PC-3 (cell line): ENCODE measurements around the gene FLOT1. TPM values are rescaled to one million over a fixed set of nuclear protein-coding genes. Genes with fewer than 3 reads are reported as not detected.

ENCODE experiments used
- ATAC-seq: fragments of 200-7000 bp; cut with Tn5 transposase; 2 replicates; pipeline ENCODE4 v1.9.1; 2020; ENCODE audit warnings: mild to moderate bottlenecking, moderate library complexity
- BruUV-seq: library from RNA; stranded (reverse); fragments of 400-500 nt; replicated peaks from 2 replicates; lab custom pipeline; 2021; lab: Mats Ljungman, UMichigan
- CTCF ChIA-PET: fragments of 300-600 bp; sonication (Branson Sonifier 250); formaldehyde crosslinking; loops from one replicate; lab custom pipeline; 2022; ENCODE audit warnings: antibody characterized with exemption; lab: Charles Lee
- POLR2A ChIA-PET: fragments of 300-600 bp; sonication (Branson Sonifier 250); formaldehyde crosslinking; loops from one replicate; lab custom pipeline; 2022; ENCODE audit warnings: antibody characterized with exemption; ENCODE audit not compliant: unreplicated experiment; lab: Charles Lee
- DNase-seq: peaks from one replicate; pipeline ENCODE4 v3.0.0-alpha.2; 2015
- H2AFZ ChIP-seq: fragments of 300-600 bp; sonication (generic); 2 replicates; pipeline ENCODE4 v1.6.0; 2016; ENCODE audit warnings: antibody characterized with exemption, low read length
- H3F3A ChIP-seq: fragments of 300-600 bp; sonication (generic); one replicate; pipeline ENCODE4 v1.6.0; 2017; ENCODE audit warnings: antibody characterized with exemption, low read length, control low read depth, mild to moderate bottlenecking; ENCODE audit not compliant: unreplicated experiment
- H3K27ac ChIP-seq: fragments of 300-600 bp; sonication (generic); 2 replicates; pipeline ENCODE4 v1.5.1; 2016; ENCODE audit warnings: mild to moderate bottlenecking, low read length
- H3K27me3 ChIP-seq: fragments of 300-600 bp; sonication (generic); 2 replicates; pipeline ENCODE4 v1.6.1; 2016; ENCODE audit warnings: low read length, mixed read lengths
- H3K36me3 ChIP-seq: fragments of 300-600 bp; sonication (generic); 2 replicates; pipeline ENCODE4 v1.6.1; 2016; ENCODE audit warnings: low read depth, mixed run types, low read length, mixed read lengths
- H3K4me1 ChIP-seq: fragments of 300-600 bp; sonication (generic); 2 replicates; pipeline ENCODE4 v1.5.1; 2016; ENCODE audit warnings: low read length; ENCODE audit not compliant: insufficient read depth
- H3K4me2 ChIP-seq: fragments of 300-600 bp; sonication (generic); 2 replicates; pipeline ENCODE4 v1.6.0; 2016; ENCODE audit warnings: low read length
- H3K4me3 ChIP-seq: fragments of 300-600 bp; sonication (generic); 2 replicates; pipeline ENCODE4 v1.5.1; 2016; ENCODE audit warnings: mild to moderate bottlenecking, low read length, mixed read lengths
- H3K79me2 ChIP-seq: fragments of 300-600 bp; sonication (generic); 2 replicates; pipeline ENCODE4 v1.6.1; 2017; ENCODE audit warnings: low read length, mixed read lengths
- H3K9ac ChIP-seq: fragments of 300-600 bp; sonication (generic); 2 replicates; pipeline ENCODE4 v1.6.0; 2016; ENCODE audit warnings: mild to moderate bottlenecking, low read length
- H3K9me2 ChIP-seq: fragments of 300-600 bp; sonication (generic); replicated peaks from 2 replicates; pipeline ENCODE4 v1.6.1; 2016; ENCODE audit warnings: mixed run types, low read length, mixed read lengths
- H3K9me3 ChIP-seq: fragments of 300-600 bp; sonication (generic); 2 replicates; pipeline ENCODE4 v1.6.1; 2016; ENCODE audit warnings: low read length, mixed read lengths
- H4K20me1 ChIP-seq: fragments of 300-600 bp; sonication (generic); 2 replicates; pipeline ENCODE4 v1.6.1; 2016; ENCODE audit warnings: low read length, mixed read lengths
- CTCF ChIP-seq: fragments of 300-600 bp; sonication (generic); conservative IDR thresholded peaks from 2 replicates; pipeline ENCODE4 v1.5.1; 2017; ENCODE audit warnings: antibody characterized with exemption, low read depth, mild to moderate bottlenecking, low read length
- EZH2 ChIP-seq: fragments of 300-600 bp; sonication (generic); IDR thresholded peaks from one replicate; pipeline ENCODE4 v1.6.1; 2017; ENCODE audit warnings: antibody characterized with exemption, mild to moderate bottlenecking, low read length; ENCODE audit not compliant: unreplicated experiment
- EZH2phosphoT487 ChIP-seq: fragments of 300-600 bp; sonication (generic); IDR thresholded peaks from 2 replicates; pipeline ENCODE4 v1.6.1; 2018; ENCODE audit warnings: mild to moderate bottlenecking, antibody characterized with exemption, low read length, borderline replicate concordance
- intact Hi-C: fragments of 100-400 bp; cut with micrococcal nuclease; formaldehyde crosslinking; loops from 2 replicates; pipeline ENCODE4 v1.9.0; 2023
- total RNA-seq: library from RNA; depleted of rRNA; stranded (reverse); fragments of >200 nt; gene quantifications from 2 replicates; pipeline ENCODE4 v1.2.3, GENCODE V29; 2014

The FLOT1 gene
- total RNA-seq, 1 experiment from 2014 or later = 305 TPM

DNA sequence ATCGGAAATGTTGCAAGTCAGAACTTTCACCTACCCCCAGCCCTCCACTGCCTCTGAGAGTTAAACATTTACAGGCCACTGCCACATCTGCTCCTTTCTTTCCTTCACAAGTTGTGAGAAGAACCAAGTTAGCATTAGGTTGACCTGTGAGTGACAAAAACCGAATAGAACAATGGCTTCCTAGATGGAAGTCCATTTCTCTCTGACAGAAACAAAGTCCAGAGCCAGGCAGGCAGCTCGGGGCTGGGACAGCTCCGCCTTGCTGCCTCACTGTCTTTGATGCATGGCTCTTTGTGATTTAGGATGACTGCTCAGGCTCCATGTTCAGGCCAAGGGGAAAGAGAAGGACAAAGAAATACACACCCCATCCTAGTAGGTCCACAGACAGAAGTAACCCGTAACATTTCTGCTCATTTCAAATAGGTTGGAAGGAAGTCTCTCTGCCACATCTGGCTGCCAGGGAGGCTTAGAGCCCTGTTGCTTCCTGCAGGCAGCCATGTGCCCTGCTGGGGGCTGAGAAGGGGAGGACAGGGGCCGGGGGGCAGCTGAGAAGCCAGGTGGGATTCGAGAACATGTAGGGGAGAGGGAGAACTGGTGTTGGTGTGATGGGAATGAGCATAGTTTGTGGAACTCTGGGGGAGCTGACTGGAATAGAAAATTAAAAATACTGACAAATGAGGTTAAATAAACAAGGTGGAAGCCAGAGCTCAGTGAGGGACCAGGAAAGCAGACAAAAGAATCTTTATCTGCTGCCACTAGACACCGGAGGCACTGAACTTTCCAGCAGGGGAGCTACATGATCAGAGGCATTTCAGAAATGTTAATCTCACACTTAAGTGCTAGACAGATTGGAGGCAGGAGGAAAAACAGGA, 21.4 kb upstream of the FLOT1 start:
- no peak overlapping the region for H3K9ac ChIP-seq
- H3K9me3 ChIP-seq = no peaks in the 10 kb centered on the region
- H3K4me3 ChIP-seq = no peak overlapping the region
- no peak overlapping the region for H3K4me2 ChIP-seq
- no peak for DNase-seq
- H3K9me2 ChIP-seq = no peaks in the 10 kb centered on the region
- peak; percentile 13; the same call in 1 of the 2 replicates for ATAC-seq
- CTCF ChIA-PET = no interaction called here
- H3K4me1 ChIP-seq = peaks cover 22% of the 10 kb centered on the region
- BruUV-seq = no TSS peak
- H3K27ac ChIP-seq = 0 out of 2 replicates have a peak overlapping the region, but pooled peaks have one; percentile 3
- POLR2A ChIA-PET = interaction anchor here (0.7 to 0.9 kb wide), 2 partner anchors 12 to 71 kb away, joined by 3 to 5 read pairs; no protein-coding TSS in a partner anchor
- no peaks in the 10 kb centered on the region for H3K79me2 ChIP-seq
- H2AFZ ChIP-seq = peak overlapping the region; percentile 49; the same call in 1 of the 2 replicates
- TF ChIP-seq EZH2phosphoT487 (no peak), CTCF (no peak), EZH2 (no peak)
- no peaks in the 10 kb centered on the region for H3K36me3 ChIP-seq
- no peaks in the 10 kb centered on the region for H4K20me1 ChIP-seq
- H3K27me3 ChIP-seq = no peaks in the 10 kb centered on the region
- intact Hi-C loops = no loop called here
- peaks cover 6% of the 10 kb centered on the region for H3F3A ChIP-seq

DNA sequence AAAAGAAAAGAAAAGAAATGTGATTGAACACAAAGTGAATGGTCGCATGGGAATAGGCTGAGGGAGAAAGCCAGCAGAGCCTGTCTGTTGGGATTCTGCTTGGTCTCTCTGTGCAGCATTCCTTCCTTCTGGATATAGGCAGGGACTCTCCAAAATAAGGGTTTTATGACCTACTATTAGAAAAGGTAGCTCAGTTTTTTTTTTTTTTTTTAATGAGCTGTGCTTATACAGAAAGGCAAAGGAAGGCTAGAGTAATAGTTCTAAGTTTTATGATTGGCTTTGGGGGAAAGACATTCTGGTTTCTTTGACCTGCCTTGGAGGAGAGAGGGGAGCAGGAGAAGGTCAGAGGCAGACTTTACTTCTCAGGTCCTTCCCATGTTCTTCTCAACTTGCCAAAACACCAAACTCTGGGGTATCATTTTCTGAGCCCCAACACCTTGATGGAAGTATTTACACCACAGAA, 20.7 kb upstream of the FLOT1 start:
- H3K79me2 ChIP-seq = no peaks in the 10 kb centered on the region
- BruUV-seq = no TSS peak
- no peaks in the 10 kb centered on the region for H3K36me3 ChIP-seq
- H3K4me3 ChIP-seq = no peak overlapping the region
- no peaks in the 10 kb centered on the region for H3K27me3 ChIP-seq
- H3K4me2 ChIP-seq = no peak overlapping the region
- H4K20me1 ChIP-seq = no peaks in the 10 kb centered on the region
- no peak for TF ChIP-seq EZH2
- no peak for TF ChIP-seq EZH2phosphoT487
- TF ChIP-seq CTCF = no peak
- peaks cover 15% of the 10 kb centered on the region for H3K4me1 ChIP-seq
- H3K27ac ChIP-seq = 0 out of 2 replicates have a peak overlapping the region, but pooled peaks have one; percentile 3
- ATAC-seq (no peak), DNase-seq (no peak)
- no peaks in the 10 kb centered on the region for H3F3A ChIP-seq
- H2AFZ ChIP-seq = 0 out of 2 replicates have a peak overlapping the region, but pooled peaks have one; percentile 49
- H3K9ac ChIP-seq = no peak overlapping the region
- H3K9me3 ChIP-seq = no peaks in the 10 kb centered on the region
- intact Hi-C loops = no loop called here
- ChIA-PET CTCF (interaction anchor here (0.6 kb wide), 2 partner anchors 35 to 70 kb away, joined by 4 read pairs; no protein-coding TSS in a partner anchor), POLR2A (interaction anchor here (0.6 kb wide), 1 partner anchor 36 kb away, joined by 5 read pairs; no protein-coding TSS in a partner anchor)
- H3K9me2 ChIP-seq = no peaks in the 10 kb centered on the region
